DMS 273 (cell line): ENCODE data around the gene GUCY1A1.
"Not testable (repeated sequence)": the region's sequence is repeated elsewhere in the genome, so short reads cannot be mapped to it uniquely, and the experiment has no call there.

Source experiments
- DNase-seq: peaks from one replicate; lab custom pipeline; 2025; ENCODE audit not compliant: unreplicated experiment; lab: John Stamatoyannopoulos, UW

Gene GUCY1A1

GRCh38 chr4:155666344-155667221 is at the start of gene GUCY1A1:
GUCY1A1 (plus strand) TSS chr4:155666848; CDS start chr4:155696868, 30,020 bp downstream.
- peak; percentile 72 for DNase-seq

DNA sequence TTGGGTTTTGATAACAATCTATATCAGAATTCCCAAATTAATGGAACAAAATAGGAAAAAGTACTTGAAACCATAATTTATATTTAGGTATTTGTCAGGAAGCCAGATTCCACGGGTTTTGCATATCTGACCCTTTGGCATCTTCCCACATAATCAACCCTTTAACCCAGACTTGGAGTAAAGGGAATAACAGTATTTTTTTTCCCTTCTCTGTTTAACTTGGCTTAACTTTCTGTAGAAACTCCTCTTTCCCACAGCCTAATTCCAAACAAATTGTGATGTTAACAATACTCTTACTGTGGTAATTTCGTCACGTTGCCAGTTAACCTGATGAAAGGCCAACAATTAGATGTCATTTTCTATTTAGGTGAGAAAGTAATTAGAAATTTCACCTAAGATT is 49.4 kb upstream of the GUCY1A1 start:
- no peak for DNase-seq

DNA sequence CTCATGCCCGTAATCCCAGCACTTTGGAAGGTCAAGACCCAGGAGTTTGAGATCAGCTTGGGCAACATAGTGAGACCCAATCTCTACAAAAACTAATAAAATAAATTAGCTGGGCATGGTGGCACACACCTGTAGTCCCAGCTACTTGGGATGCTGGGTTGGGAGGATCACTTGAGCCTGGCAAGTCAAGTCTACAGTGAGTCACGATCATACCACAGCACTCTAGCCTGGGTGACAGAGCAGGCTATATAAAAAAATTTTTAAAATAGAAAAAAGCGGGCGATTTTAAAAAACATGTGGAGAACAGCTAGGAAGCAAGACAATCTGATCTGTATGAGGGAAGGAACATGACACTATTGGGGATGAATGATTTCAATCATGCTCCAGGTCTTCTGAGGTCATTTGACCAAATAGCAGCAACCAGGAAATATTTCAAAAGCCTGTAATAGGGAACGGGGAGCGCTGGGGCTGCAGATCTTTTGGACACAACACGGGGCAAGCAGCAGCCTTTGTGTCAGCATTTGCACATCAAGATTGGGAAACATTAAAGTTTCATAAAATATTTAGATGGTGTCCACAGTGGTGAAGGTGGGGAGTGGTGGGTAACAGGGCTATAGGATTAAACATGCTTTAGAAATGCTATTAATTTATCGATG is 48.3 kb upstream of the GUCY1A1 start:
- no peak for DNase-seq

- DNase-seq = no peak
Observed at GRCh38 chr4:155620637-155621036, 46.0 kb upstream of the GUCY1A1 start.

DNA sequence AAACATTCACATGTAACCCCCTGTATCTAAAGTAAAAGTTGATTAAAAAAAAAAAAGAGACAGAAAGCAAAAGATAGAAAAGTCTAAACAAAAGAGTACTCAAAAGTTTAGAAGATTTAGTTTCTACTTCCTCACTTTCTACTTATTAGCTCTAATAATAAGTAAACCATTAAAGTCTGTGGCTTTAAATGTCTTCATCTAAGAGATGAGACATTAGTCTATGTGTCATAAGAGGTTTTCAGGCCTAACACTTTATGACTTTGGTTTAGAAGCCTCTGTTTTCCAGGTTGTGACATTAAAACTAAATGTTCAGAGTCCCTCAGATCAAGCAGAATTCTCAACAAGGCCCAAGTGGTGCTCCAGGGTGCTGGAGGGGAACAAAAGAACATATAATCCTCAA is 42.2 kb upstream of the GUCY1A1 start:
- DNase-seq = no peak

- DNase-seq = no peak
Observed at GRCh38 chr4:155626561-155626960, 40.1 kb upstream of the GUCY1A1 start.

DNA sequence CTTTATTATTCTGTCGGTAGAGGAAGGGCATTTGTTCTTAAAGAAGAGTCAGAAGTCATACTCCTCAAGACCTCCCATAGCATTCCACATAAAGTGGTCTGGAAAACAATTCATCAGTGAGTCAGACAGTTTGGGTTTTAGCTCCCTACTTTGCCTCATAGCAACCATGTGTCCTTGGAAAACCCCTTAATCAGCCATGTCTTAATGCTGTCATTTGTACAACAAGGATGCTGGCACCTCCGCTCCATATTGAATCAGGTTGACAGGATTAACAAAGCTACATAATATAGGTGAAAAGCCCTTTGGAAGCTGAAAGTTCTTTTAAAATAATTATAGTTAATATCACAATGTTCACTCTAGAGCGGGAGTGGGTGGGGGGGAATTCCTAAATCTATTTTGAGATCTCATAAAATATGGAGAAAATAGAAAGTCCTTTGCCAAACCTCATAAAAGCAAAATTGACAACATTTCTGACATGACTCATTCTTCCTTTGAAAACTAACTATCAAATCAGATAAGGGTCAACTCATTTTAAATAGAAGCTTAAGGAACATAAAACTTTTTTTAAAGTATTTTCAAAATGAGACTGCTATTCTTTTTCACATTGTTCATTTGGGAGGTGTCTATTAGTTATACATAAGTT is 37.3 kb upstream of the GUCY1A1 start:
- peak; percentile 11 for DNase-seq

- no peak for DNase-seq
Observed at GRCh38 chr4:155629956-155630355, 36.7 kb upstream of the GUCY1A1 start.

DNA sequence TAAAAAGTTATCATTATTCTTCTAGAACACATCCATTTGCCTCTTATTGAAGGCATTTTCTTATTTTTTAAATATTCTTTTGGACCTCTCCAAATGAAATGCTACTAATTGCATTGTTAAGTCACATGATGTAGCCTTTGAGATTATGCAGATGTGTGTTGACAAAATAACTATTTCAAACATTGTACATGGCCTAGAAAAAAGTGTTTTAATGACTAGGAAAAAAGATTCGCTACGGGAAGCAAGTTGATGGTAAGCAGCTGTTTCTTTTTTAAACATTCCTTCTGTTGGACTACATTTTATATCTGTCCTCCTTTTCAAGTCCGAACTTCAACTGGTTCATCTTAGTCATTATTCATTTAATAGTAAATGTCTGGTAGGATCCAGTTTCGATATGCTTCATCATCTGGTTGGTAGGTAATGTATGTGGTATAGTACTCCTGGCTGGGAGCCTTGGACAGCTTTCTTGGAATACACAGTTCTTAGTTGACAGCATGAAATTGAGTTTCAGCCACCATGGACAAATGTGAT is 34.3 kb upstream of the GUCY1A1 start:
- DNase-seq = no peak

GRCh38 chr4:155638195-155638965 is 28.3 kb upstream of the GUCY1A1 start:
- DNase-seq = no peak

- no peak for DNase-seq
Observed at GRCh38 chr4:155639704-155640523, 26.7 kb upstream of the GUCY1A1 start.

DNA sequence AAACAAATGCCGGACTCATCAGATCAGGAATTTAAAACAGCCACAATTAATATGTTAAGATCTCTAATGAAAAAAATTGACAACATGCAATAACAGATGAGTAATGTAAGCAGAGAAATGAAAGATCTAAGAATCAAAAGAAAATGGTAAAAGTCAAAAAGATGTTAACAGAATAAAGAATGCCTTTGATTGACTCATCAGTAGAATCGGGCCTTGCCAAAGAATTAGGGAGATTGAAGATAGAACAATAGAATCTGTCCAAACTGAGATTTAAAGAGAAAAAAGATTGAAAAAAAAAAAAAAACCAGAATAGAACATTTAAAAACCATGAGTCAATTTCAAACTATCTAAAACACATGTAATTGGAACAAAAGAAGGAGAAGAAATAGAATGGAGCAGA is 25.9 kb upstream of the GUCY1A1 start:
- no peak for DNase-seq

- DNase-seq = no peak
Observed at GRCh38 chr4:155643087-155643486, 23.6 kb upstream of the GUCY1A1 start.

DNA sequence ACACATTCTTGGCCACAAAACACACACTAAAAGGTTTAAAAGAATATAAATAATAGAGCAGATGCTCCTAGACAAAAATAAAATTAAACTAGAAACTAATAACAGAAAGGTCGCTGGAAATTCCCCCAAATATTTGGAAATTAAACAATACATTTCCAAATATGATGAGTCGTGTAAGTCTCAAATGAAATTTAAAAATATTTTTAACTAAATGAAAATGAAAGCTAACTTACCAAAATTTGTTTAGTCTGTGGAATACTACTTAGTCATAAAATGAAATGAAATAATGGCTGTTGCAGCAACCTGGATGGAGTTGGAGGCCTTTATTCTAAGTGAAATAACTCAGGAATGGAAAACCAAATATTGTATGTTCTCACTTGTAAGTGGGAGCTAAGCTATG is 20.6 kb upstream of the GUCY1A1 start:
- no peak for DNase-seq

DNA sequence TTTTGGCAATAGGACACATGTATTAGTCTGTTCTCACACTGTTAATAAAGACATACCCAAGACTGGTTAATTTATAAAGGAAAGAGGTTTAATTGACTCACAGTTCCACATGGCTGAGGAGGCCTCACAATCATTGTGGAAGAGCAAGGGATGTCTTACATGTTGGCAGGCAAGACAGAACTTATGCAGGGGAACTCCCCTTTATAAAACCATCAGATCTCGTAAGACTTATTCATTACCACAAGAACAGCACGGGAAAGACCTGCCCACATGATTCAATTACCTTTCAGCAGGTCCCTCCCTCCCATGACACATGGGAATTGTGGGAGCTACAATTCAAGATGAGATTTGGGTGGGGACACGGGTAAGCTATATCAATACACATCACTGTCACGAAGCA is 15.9 kb upstream of the GUCY1A1 start:
- DNase-seq = not testable (repeated sequence)

DNA sequence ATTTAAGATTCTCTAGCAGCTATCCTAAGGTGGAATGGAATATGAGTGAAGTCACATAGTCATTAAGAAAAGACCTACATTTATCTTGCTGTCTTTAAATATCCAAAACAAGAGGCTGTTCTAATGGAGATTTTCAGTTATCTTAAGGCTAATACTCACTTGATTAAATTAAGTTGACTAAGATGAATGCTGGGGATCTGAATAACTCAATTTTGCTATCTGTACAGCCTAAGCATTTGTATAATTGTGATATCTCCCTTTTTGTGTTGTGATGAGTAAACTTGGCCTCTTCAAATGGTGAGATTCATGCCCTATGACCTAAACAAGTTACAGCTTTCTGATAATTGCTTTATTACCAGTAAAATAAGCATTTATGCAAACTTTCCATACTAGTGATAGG is 13.6 kb upstream of the GUCY1A1 start:
- DNase-seq = no peak

- no peak for DNase-seq
Observed at GRCh38 chr4:155656025-155656424, 10.6 kb upstream of the GUCY1A1 start.

GRCh38 chr4:155657169-155657568 is 9.5 kb upstream of the GUCY1A1 start:
- DNase-seq = no peak

DNA sequence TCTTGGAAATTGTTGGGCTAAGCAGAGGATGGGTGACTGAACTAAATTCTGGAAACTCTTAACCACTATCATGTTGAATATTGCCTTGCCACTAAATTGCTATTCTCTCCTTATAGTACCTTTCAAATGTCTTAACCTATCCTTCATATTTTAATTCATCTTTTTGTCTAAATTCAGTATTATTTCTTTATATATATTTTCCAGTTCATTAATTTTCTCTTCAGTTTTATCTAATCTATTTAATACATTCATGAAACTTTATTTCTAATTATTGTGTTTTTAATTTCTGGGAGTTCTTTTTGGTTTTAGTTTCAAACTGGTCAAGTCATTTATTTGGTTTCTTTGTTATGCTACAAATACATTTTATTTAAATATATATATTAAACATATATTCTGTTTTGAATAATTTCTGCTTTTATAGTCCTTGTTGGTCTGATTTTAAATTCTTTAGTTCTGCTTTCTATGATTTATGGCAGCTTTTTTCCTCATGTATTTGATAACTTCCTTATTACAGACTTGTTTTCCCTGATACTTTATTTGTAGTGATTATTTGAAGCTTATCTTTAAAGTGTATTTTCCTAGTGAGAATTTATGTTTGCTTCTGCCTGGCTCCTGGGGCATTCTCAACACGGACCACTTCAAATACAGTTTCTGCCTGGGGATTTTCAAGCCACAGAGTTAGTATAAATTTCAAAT is 8.5 kb upstream of the GUCY1A1 start:
- no peak for DNase-seq

DNA sequence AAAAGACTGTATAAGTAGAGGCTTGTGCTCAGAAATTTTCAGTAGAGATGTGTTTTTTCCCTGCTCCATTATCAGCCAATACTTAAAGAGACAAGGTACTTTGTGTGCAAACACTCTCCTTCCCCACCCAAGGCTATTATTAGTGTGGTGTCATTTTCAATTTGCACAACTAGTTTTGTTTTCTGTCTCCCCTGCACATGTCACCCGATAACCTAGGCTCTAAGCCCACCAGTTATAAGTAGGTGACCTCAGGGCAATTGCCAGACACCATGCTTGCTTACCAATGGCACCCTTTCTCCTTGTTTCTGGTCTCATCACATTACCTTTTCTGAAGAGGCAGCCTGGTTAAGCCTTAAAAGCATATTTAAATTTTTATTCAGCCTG is 8.0 kb upstream of the GUCY1A1 start:
- DNase-seq = no peak
